ENCODE results near the gene STAM2. TPM values are rescaled to one million over a fixed set of nuclear protein-coding genes. Genes with fewer than 3 reads are reported as not detected.
A peak's percentile ranks its signal among the peaks of the same experiment; 100 is the strongest.

STAM2 gene
- total and polyA plus RNA-seq, 2 of the 13 experiments (the other 11 are each of a cell fraction or from before 2014, with no cell fraction given): 14.7 to 24.1 TPM

- DNase-seq (ENCODE audit: low spot score) (no peak), ATAC-seq (no peak), FAIRE-seq (no peak)
- TF ChIP-seq ATF4 (CRISPR knock-in tag; IDR thresholded peaks at IDR 0.05) (no peak), CBX1 (IDR thresholded peaks at IDR 0.05; ENCODE audit: low read depth) (no peak), MXI1 (IDR thresholded peaks at IDR 0.05; ENCODE audit: borderline replicate concordance, low read depth, low read length) (no peak), HNRNPL (IDR thresholded peaks at IDR 0.05; ENCODE audit: low read depth, low read length) (no peak)
- Histone ChIP-seq H3K27me3 (ENCODE audit: control insufficient read depth in 1 of 2, insufficient read depth in 2 of 2, low read length in 2 of 2) (peaks cover 2 to 12% of the 10 kb centered on the region in 2 experiments; a peak in 3 of 5 replicates), H3K4me2 (ENCODE audit: low read depth, low read length) (no peak overlapping the region), H3K27ac (ENCODE audit: extremely low read length, insufficient read depth, low read length) (no peak overlapping the region), H3K9ac (ENCODE audit: insufficient read depth, low read depth, low read length) (no peak overlapping the region), H3K36me3 (replicated peaks in 1 of 2; ENCODE audit: control insufficient read depth in 1 of 2, insufficient read depth in 2 of 2, low read length in 2 of 2) (no peaks in the 10 kb centered on the region), H4K20me1 (ENCODE audit: insufficient read depth, low read length) (no peaks in the 10 kb centered on the region), H3K4me1 (ENCODE audit: insufficient read depth, low read length) (no peaks in the 10 kb centered on the region), H3K79me2 (ENCODE audit: insufficient read depth, low read length) (no peaks in the 10 kb centered on the region), H3K9me3 (ENCODE audit: low read length) (no peaks in the 10 kb centered on the region), H2AFZ (ENCODE audit: low read length) (no peak overlapping the region), H3K4me3 (replicated peaks in 1 of 3; ENCODE audit: insufficient read depth in 1 of 3, low read depth in 2 of 3, low read length in 3 of 3) (no peak overlapping the region)
- 18% methylated on average over 2 of the region's 2 CpGs for WGBS (ENCODE audit: low lambda C conversion rate)
- BruUV-seq (replicated peaks): no TSS peak
- intact Hi-C loops (cut with micrococcal nuclease; ENCODE audit: unreplicated experiment): no loop called here
- in situ Hi-C loops (cut with HindIII; ENCODE audit: extremely low pct_ligation_motif_present, low pct_unique_long_range_greater_than_20kb): no loop called here
- ChIA-PET CTCF (ENCODE audit: low intra/inter-chr PET ratio, low total read pairs) (no interaction called here), POLR2A (no interaction called here)
Measured at GRCh38 chr2:152068226-152068625, 107.3 kb downstream of the STAM2 start.

- Histone ChIP-seq H3K36me3 (replicated peaks in 1 of 2; ENCODE audit: control insufficient read depth in 1 of 2, insufficient read depth in 2 of 2, low read length in 2 of 2) (no peaks in the 10 kb centered on the region), H4K20me1 (ENCODE audit: insufficient read depth, low read length) (no peaks in the 10 kb centered on the region), H3K9ac (ENCODE audit: insufficient read depth, low read depth, low read length) (no peak overlapping the region), H3K4me2 (ENCODE audit: low read depth, low read length) (no peak overlapping the region), H3K27ac (ENCODE audit: extremely low read length, insufficient read depth, low read length) (no peak overlapping the region), H3K79me2 (ENCODE audit: insufficient read depth, low read length) (no peaks in the 10 kb centered on the region), H3K4me1 (ENCODE audit: insufficient read depth, low read length) (no peaks in the 10 kb centered on the region), H3K27me3 (ENCODE audit: control insufficient read depth in 1 of 2, insufficient read depth in 2 of 2, low read length in 2 of 2) (peaks cover 2 to 12% of the 10 kb centered on the region in 2 experiments; a peak in 3 of 5 replicates), H3K9me3 (ENCODE audit: low read length) (no peaks in the 10 kb centered on the region), H2AFZ (ENCODE audit: low read length) (no peak overlapping the region), H3K4me3 (replicated peaks in 1 of 3; ENCODE audit: insufficient read depth in 1 of 3, low read depth in 2 of 3, low read length in 3 of 3) (no peak overlapping the region)
- WGBS (ENCODE audit: low lambda C conversion rate): 0% methylated on average over 1 of the region's 1 CpG
- ChIA-PET POLR2A (no interaction called here), CTCF (ENCODE audit: low intra/inter-chr PET ratio, low total read pairs) (no interaction called here)
- DNase-seq (ENCODE audit: low spot score): no peak
- ATAC-seq: peak; percentile 35; the same call in 1 of the 3 replicates
- FAIRE-seq: no peak
- intact Hi-C loops (cut with micrococcal nuclease; ENCODE audit: unreplicated experiment) (no loop called here), in situ Hi-C loops (cut with HindIII; ENCODE audit: extremely low pct_ligation_motif_present, low pct_unique_long_range_greater_than_20kb) (no loop called here)
- BruUV-seq (replicated peaks): no TSS peak
- no peak for TF ChIP-seq ZFP36 (IDR thresholded peaks at IDR 0.05; ENCODE audit: borderline replicate concordance, low read depth, low read length, partially characterized antibody)
- TF ChIP-seq ETV5 (CRISPR knock-in tag; IDR thresholded peaks at IDR 0.05; ENCODE audit: borderline replicate concordance): no peak
- no peak for TF ChIP-seq EP300 (IDR thresholded peaks at IDR 0.05; ENCODE audit: low read depth in 2 of 2, low read length in 2 of 2)
- TF ChIP-seq EP300 (CRISPR knock-in tag; IDR thresholded peaks at IDR 0.05; ENCODE audit: borderline replicate concordance): no peak
- TF ChIP-seq MAFK (conservative IDR thresholded peaks at IDR 0.05 in 1 of 2, IDR thresholded peaks at IDR 0.05 in 1 of 2; ENCODE audit: low read length in 2 of 2): no peak
- TF ChIP-seq TRAFD1 (CRISPR knock-in tag; IDR thresholded peaks at IDR 0.05; ENCODE audit: borderline replicate concordance): no peak
- TF ChIP-seq U2AF2 (IDR thresholded peaks at IDR 0.05; ENCODE audit: low read depth, low read length): no peak
Measured at GRCh38 chr2:152067823-152068222, 107.7 kb downstream of the STAM2 start.
